Esophagus squamous epithelium (tissue), 5 donors: ENCODE data around the gene OGFR. TPM values are rescaled to one million over a fixed set of nuclear protein-coding genes. Genes with fewer than 3 reads are reported as not detected.

Experiments used
- DNase-seq: peaks from one replicate; lab custom pipeline; 2025; lab: John Stamatoyannopoulos, UW
- H3K27ac ChIP-seq, 4 donors: fragments of 200-600 bp; sonication (generic); one replicate each; pipeline ENCODE4 v1.5.1; 2016 to 2019; ENCODE audit warnings: mild to moderate bottlenecking in 1 of 4
- H3K27me3 ChIP-seq, 4 donors: fragments of 200-600 bp; sonication (generic); 1 replicate in 3 of 4; 2 replicates in 1 of 4; pipeline versions ENCODE4 v1.5.1 to v1.6.0; 2017 to 2021; ENCODE audit warnings: antibody characterized with exemption in 1 of 4
- H3K36me3 ChIP-seq, 3 donors: fragments of 200-600 bp; sonication (generic); one replicate each; pipeline ENCODE4 v1.5.1; 2016 to 2019
- H3K4me1 ChIP-seq, 3 donors: fragments of 200-600 bp; sonication (generic); one replicate each; pipeline ENCODE4 v1.5.1; 2017 to 2019
- H3K4me3 ChIP-seq, 4 donors: fragments of 200-600 bp; sonication (generic); 1 replicate in 3 of 4; 2 replicates in 1 of 4; pipeline ENCODE4 v1.5.1; 2016 to 2019; ENCODE audit warnings: mild to moderate bottlenecking in 2 of 4, moderate library complexity in 1 of 4
- H3K9me3 ChIP-seq, 3 donors: fragments of 200-600 bp; sonication (generic); one replicate each; pipeline ENCODE4 v1.5.1; 2016 to 2019
- POLR2A ChIP-seq, 4 donors: fragments of 450-650 bp; IDR thresholded peaks; one replicate each; pipeline ENCODE4 v1.6.1; 2017; ENCODE audit warnings: antibody characterized with exemption in 4 of 4, mild to moderate bottlenecking in 4 of 4, moderate library complexity in 3 of 4
- WGBS, 2 donors: methylation state at CpG; one replicate each; pipeline ENCODE4 v1.1.5; 2018; 5-methylcytosine and 5-hydroxymethylcytosine counted together
- intact Hi-C: fragments of 100-400 bp; cut with DNase I; formaldehyde crosslinking; loops from one replicate; pipeline ENCODE4 v1.15.0; 2022
- total RNA-seq, 4 donors: library from RNA; depleted of rRNA; stranded (reverse); fragments of >200 nt; gene quantifications; one replicate each; pipeline ENCODE4 v1.1.0, GENCODE V29; 2016
- TF ChIP-seq, protein P1 (sequence below), 6 experiments: fragments of 450-650 bp in 4 of 6; fragments of 200-600 bp in 2 of 6; sonication (generic) in 2 of 6; IDR thresholded peaks; one replicate each; pipeline ENCODE4 v1.5.1; 2016 to 2019; ENCODE audit warnings: antibody characterized with exemption in 6 of 6, mild to moderate bottlenecking in 4 of 6, moderate library complexity in 4 of 6
- donor health status: DM: yes; HTN: yes; CAD: no.

The OGFR gene
- total RNA-seq, 4 donors from 2014 or later: 19.1 to 41.4 (median 27.3) TPM

DNA sequence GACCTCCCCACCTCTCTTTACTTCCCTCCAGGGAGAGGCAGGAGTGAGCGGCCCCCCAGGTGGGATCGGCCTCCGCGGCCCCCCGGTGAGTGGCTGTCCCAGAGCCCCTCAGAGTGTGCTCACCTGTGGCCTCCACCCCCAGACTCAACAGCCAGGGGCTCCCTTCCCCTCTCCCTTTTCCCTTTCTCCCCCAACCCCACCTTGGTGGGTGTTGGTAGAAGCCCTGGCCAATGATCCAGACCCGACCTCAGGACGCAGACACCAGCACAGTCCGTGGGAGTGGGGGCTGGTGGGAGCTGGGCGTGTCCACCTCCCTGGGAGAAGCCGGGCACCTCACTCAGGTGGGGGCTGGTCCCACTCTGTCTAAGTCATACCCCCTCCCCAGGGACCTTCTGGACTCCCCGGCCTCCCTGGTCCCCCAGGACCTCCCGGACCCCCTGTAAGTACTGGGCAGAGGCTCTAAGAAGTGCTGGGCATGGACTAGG, 17.1 kb downstream of the OGFR start:
- TF ChIP-seq POLR2A (IDR thresholded peaks at IDR 0.05): no peak
- 79 to 93% methylated on average over 2 to 6 of the region's 12 CpGs for WGBS, 2 donors
- Histone ChIP-seq H3K27ac (no peak overlapping the region), H3K9me3 (no peaks in the 10 kb centered on the region), H3K27me3 (peaks cover 0 to 66% (median 12%) of the 10 kb centered on the region in 4 donors), H3K4me3 (no peak overlapping the region), H3K36me3 (no peaks in the 10 kb centered on the region), H3K4me1 (peaks cover 29 to 48% (median 44%) of the 10 kb centered on the region in 3 donors)
- intact Hi-C loops: no loop called here
- DNase-seq: no peak

- Histone ChIP-seq H3K4me3 (no peak overlapping the region), H3K36me3 (no peaks in the 10 kb centered on the region), H3K9me3 (no peaks in the 10 kb centered on the region), H3K27me3 (peaks cover 0 to 61% (median 10%) of the 10 kb centered on the region in 4 donors), H3K27ac (no peak overlapping the region), H3K4me1 (peaks cover 23 to 43% (median 43%) of the 10 kb centered on the region in 3 donors)
- no peak for TF ChIP-seq POLR2A (IDR thresholded peaks at IDR 0.05)
- TF ChIP-seq, protein P1, sequence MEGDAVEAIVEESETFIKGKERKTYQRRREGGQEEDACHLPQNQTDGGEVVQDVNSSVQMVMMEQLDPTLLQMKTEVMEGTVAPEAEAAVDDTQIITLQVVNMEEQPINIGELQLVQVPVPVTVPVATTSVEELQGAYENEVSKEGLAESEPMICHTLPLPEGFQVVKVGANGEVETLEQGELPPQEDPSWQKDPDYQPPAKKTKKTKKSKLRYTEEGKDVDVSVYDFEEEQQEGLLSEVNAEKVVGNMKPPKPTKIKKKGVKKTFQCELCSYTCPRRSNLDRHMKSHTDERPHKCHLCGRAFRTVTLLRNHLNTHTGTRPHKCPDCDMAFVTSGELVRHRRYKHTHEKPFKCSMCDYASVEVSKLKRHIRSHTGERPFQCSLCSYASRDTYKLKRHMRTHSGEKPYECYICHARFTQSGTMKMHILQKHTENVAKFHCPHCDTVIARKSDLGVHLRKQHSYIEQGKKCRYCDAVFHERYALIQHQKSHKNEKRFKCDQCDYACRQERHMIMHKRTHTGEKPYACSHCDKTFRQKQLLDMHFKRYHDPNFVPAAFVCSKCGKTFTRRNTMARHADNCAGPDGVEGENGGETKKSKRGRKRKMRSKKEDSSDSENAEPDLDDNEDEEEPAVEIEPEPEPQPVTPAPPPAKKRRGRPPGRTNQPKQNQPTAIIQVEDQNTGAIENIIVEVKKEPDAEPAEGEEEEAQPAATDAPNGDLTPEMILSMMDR (IDR thresholded peaks at IDR 0.05): no peak
- WGBS, 2 donors: 20 to 36% methylated on average over 1 to 2 of the region's 7 CpGs
- DNase-seq: no peak
- intact Hi-C loops: no loop called here
Measured at GRCh38 chr20:62822239-62822787, 17.7 kb downstream of the OGFR start.

- TF ChIP-seq, protein P1 (IDR thresholded peaks at IDR 0.05): peak in 4 of 6 experiments; percentile 15 to 41 (median 34)
- TF ChIP-seq POLR2A (IDR thresholded peaks at IDR 0.05): no peak
- intact Hi-C loops: no loop called here
- Histone ChIP-seq H3K4me1 (peaks cover 20 to 36% (median 36%) of the 10 kb centered on the region in 3 donors), H3K36me3 (no peaks in the 10 kb centered on the region), H3K9me3 (no peaks in the 10 kb centered on the region), H3K27me3 (peaks cover 0 to 59% (median 3%) of the 10 kb centered on the region in 4 donors), H3K27ac (no peak overlapping the region), H3K4me3 (no peak overlapping the region)
- DNase-seq: no peak
- WGBS, 2 donors: 74 to 75% methylated on average over 15 of the region's 24 CpGs
Measured at GRCh38 chr20:62822788-62823651, 18.4 kb downstream of the OGFR start.

DNA sequence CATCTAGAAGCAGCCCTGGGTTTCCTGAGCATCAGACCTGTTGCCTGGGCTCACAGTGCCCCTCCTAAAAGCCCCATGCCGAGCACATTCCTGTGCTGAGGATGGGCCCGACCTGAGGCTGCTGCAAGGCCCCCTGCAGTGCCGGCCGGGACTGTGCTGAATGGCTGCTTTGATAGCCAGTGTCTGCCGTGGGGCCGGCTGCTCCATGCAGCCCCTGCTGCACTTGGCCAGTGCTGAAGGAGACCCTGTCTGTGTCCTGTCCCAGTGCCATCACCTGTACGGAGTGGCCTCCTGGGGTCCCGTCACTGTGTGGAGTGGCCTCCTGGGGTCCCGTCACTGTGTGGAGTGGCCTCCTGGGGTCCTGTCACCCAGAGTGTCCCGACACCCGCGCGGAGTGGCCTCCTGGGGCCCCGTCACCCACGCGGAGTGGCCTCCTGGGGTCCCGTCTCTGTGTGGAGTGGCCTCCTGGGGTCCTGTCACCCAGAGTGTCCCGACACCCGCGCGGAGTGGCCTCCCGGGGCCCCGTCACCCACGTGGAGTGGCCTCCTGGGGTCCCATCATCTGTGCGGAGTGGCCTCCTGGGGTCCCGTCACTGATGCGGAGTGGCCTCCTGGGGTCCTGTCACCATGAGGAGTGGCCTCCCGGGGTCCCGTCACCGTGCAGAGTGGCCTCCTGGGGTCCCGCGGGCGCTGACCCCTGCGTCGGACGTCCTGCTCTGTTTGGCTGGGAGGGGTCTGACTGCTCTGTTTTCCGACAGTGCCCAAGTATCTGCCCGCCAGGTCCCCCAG, 19.2 kb downstream of the OGFR start:
- Histone ChIP-seq H3K36me3 (no peaks in the 10 kb centered on the region), H3K27me3 (peaks cover 0 to 54% (median 0%) of the 10 kb centered on the region in 4 donors), H3K4me3 (peak overlapping the region in 2 of 4 donors; percentile 44 to 68), H3K9me3 (no peaks in the 10 kb centered on the region), H3K4me1 (peaks cover 11 to 28% (median 27%) of the 10 kb centered on the region in 3 donors), H3K27ac (peak overlapping the region in 2 of 4 donors; percentile 74 to 85)
- 89% methylated on average over 9 of the region's 38 CpGs; no CpG with 5 or more reads in 1 of the 2 donors for WGBS, 2 donors
- TF ChIP-seq, protein P1 (IDR thresholded peaks at IDR 0.05): no peak
- no peak for TF ChIP-seq POLR2A (IDR thresholded peaks at IDR 0.05)
- intact Hi-C loops: no loop called here
- DNase-seq: no peak
